ENCODE results near the gene C10orf62. TPM values are rescaled to one million over a fixed set of nuclear protein-coding genes. Genes with fewer than 3 reads are reported as not detected.

C10orf62 gene
- total RNA-seq, 1 experiment from 2014 or later = not detected

GRCh38 chr10:97577701-97578100 is 11.8 kb upstream of the C10orf62 start:
- H3K4me1 Mint-ChIP-seq (ENCODE audit: low read depth, unreplicated experiment) = peaks cover 14% of the 10 kb centered on the region
- Histone ChIP-seq H3K9me3 (no peaks in the 10 kb centered on the region), H3K4me1 (peaks cover 10% of the 10 kb centered on the region), H3K36me3 (ENCODE audit: control insufficient read depth, insufficient read depth, low read length) (no peaks in the 10 kb centered on the region), H3K27me3 (replicated peaks; ENCODE audit: control insufficient read depth, insufficient read depth, low read length) (no peaks in the 10 kb centered on the region), H3K4me3 (ENCODE audit: low read depth, low read length) (no peak overlapping the region)
- no peak for TF ChIP-seq CTCF (IDR thresholded peaks at IDR 0.05; ENCODE audit: insufficient read depth in 1 of 2, low read depth in 1 of 2, low read length in 1 of 2, severe bottlenecking in 1 of 2, unreplicated experiment in 1 of 2)
- H3K4me3 Mint-ChIP-seq (ENCODE audit: unreplicated experiment) = no peak overlapping the region
- ChIA-PET POLR2A (no interaction called here), CTCF (no interaction called here)
- intact Hi-C loops (cut with micrococcal nuclease; ENCODE audit: unreplicated experiment) = no loop called here
- no peak overlapping the region for H3K27ac Mint-ChIP-seq (ENCODE audit: unreplicated experiment)
- no peak for DNase-seq
- no peaks in the 10 kb centered on the region for H3K9me3 Mint-ChIP-seq (ENCODE audit: unreplicated experiment)
- H3K36me3 Mint-ChIP-seq (ENCODE audit: insufficient read depth, unreplicated experiment) = peaks cover 3% of the 10 kb centered on the region
- BruUV-seq (replicated peaks) = no TSS peak
- no peaks in the 10 kb centered on the region for H3K27me3 Mint-ChIP-seq (ENCODE audit: insufficient read depth, unreplicated experiment)

GRCh38 chr10:97578171-97578844 is 11.2 kb upstream of the C10orf62 start:
- Histone ChIP-seq H3K4me1 (peaks cover 7% of the 10 kb centered on the region; the same call in 1 of the 2 replicates), H3K36me3 (ENCODE audit: control insufficient read depth, insufficient read depth, low read length) (no peaks in the 10 kb centered on the region), H3K9me3 (no peaks in the 10 kb centered on the region), H3K27me3 (replicated peaks; ENCODE audit: control insufficient read depth, insufficient read depth, low read length) (no peaks in the 10 kb centered on the region), H3K4me3 (ENCODE audit: low read depth, low read length) (no peak overlapping the region)
- POLR2A ChIA-PET = no interaction called here
- DNase-seq = no peak
- Mint-ChIP-seq H3K4me1 (ENCODE audit: low read depth, unreplicated experiment) (peaks cover 8% of the 10 kb centered on the region), H3K27ac (ENCODE audit: unreplicated experiment) (no peak overlapping the region), H3K27me3 (ENCODE audit: insufficient read depth, unreplicated experiment) (no peaks in the 10 kb centered on the region), H3K9me3 (ENCODE audit: unreplicated experiment) (no peaks in the 10 kb centered on the region), H3K36me3 (ENCODE audit: insufficient read depth, unreplicated experiment) (no peaks in the 10 kb centered on the region), H3K4me3 (ENCODE audit: unreplicated experiment) (no peak overlapping the region)
- BruUV-seq (replicated peaks) = no TSS peak
- TF ChIP-seq CTCF (IDR thresholded peaks at IDR 0.05; ENCODE audit: insufficient read depth in 1 of 2, low read depth in 1 of 2, low read length in 1 of 2, severe bottlenecking in 1 of 2, unreplicated experiment in 1 of 2) = no peak
- CTCF ChIA-PET = no interaction called here
- intact Hi-C loops (cut with micrococcal nuclease; ENCODE audit: unreplicated experiment) = no loop called here

GRCh38 chr10:97580421-97581367 is 8.8 kb upstream of the C10orf62 start:
- H3K4me1 Mint-ChIP-seq (ENCODE audit: low read depth, unreplicated experiment) = peaks cover 8% of the 10 kb centered on the region
- BruUV-seq (replicated peaks) = no TSS peak

More at GRCh38 chr10:97580421-97581367, 8.8 kb upstream of the C10orf62 start:
- no peak overlapping the region for H3K27ac Mint-ChIP-seq (ENCODE audit: unreplicated experiment)
- no peak for DNase-seq
- no peaks in the 10 kb centered on the region for H3K36me3 Mint-ChIP-seq (ENCODE audit: insufficient read depth, unreplicated experiment)
- no peak for TF ChIP-seq CTCF (IDR thresholded peaks at IDR 0.05; ENCODE audit: insufficient read depth in 1 of 2, low read depth in 1 of 2, low read length in 1 of 2, severe bottlenecking in 1 of 2, unreplicated experiment in 1 of 2)
- H3K4me3 Mint-ChIP-seq (ENCODE audit: unreplicated experiment) = no peak overlapping the region
- H3K9me3 ChIP-seq = no peaks in the 10 kb centered on the region
- H3K27me3 ChIP-seq (replicated peaks; ENCODE audit: control insufficient read depth, insufficient read depth, low read length) = no peaks in the 10 kb centered on the region
- no peaks in the 10 kb centered on the region for H3K9me3 Mint-ChIP-seq (ENCODE audit: unreplicated experiment)
- CTCF ChIA-PET = interaction anchor here (1.1 kb wide), 1 partner anchor 8 kb away, joined by 3 read pairs; the partner anchor contains the start of gene ANKRD2
- no peaks in the 10 kb centered on the region for H3K36me3 ChIP-seq (ENCODE audit: control insufficient read depth, insufficient read depth, low read length)
- peaks cover 17% of the 10 kb centered on the region for H3K4me1 ChIP-seq
- no peak overlapping the region for H3K4me3 ChIP-seq (ENCODE audit: low read depth, low read length)
- intact Hi-C loops (cut with micrococcal nuclease; ENCODE audit: unreplicated experiment) = no loop called here
- POLR2A ChIA-PET = no interaction called here
- no peaks in the 10 kb centered on the region for H3K27me3 Mint-ChIP-seq (ENCODE audit: insufficient read depth, unreplicated experiment)

All from Caco-2 (cell line).